GM21447 (cell line): Measurements from ENCODE around the gene RHOT2.

ENCODE experiments used
- ATAC-seq: cut with Tn5 transposase; IDR thresholded peaks from one replicate; pipeline ENCODE4 v1.9.1; 2021; ENCODE audit not compliant: unreplicated experiment

Gene RHOT2

GRCh38 chr16:695355-696089, 27.6 kb downstream of the RHOT2 start:
- ATAC-seq: no peak

- ATAC-seq: no peak
Observed at GRCh38 chr16:698911-699671, 31.2 kb downstream of the RHOT2 start.

DNA sequence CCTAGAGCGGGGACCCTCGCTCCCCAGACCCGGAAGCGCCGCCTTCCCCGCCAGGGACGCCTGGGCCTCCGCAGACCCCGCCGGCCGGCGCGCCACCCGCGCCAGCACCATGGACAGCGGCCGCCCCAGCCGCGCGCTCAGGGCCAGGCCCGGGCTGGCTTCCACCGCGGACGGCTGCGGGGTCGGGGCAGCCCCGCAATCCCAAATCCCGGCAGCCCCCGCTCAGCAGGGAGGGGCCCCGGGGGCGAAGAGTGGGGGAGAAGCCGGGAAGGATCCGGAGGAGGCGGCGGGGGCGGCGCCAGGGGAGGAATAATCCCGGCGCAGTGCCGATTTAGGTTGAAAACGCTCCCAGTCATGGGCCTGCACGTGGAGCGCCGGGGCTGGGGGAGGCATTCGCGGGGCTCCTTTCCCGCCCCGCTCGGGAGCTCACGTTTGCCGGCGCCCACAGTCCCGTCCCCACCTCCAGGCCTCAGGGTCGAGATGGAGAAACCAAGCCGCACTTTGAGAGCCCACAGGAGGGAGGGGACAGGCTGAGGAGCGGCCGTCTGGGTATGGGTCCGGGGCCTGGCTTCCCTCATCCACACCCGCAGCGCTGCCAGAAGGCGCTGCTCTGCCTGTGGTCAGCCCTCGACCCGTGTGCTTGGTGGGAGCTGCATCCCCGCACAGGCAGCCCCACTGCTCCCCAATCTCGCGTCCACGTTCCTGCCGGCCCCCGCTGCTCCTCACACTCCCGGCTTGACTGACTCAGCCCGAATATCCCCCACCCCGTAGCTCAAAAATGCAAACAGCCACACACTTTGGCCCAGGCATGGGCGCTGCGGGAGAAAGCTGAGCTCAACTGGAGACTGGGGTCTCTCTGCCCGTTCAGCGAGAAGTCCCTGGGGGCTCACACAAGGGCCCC, 33.0 kb downstream of the RHOT2 start:
- ATAC-seq: no peak

- ATAC-seq: no peak
Observed at GRCh38 chr16:702341-702740, 34.4 kb downstream of the RHOT2 start.

- ATAC-seq: no peak
Observed at GRCh38 chr16:703406-703805, 35.5 kb downstream of the RHOT2 start.

- no peak for ATAC-seq
Observed at GRCh38 chr16:704047-704446, 36.1 kb downstream of the RHOT2 start.

DNA sequence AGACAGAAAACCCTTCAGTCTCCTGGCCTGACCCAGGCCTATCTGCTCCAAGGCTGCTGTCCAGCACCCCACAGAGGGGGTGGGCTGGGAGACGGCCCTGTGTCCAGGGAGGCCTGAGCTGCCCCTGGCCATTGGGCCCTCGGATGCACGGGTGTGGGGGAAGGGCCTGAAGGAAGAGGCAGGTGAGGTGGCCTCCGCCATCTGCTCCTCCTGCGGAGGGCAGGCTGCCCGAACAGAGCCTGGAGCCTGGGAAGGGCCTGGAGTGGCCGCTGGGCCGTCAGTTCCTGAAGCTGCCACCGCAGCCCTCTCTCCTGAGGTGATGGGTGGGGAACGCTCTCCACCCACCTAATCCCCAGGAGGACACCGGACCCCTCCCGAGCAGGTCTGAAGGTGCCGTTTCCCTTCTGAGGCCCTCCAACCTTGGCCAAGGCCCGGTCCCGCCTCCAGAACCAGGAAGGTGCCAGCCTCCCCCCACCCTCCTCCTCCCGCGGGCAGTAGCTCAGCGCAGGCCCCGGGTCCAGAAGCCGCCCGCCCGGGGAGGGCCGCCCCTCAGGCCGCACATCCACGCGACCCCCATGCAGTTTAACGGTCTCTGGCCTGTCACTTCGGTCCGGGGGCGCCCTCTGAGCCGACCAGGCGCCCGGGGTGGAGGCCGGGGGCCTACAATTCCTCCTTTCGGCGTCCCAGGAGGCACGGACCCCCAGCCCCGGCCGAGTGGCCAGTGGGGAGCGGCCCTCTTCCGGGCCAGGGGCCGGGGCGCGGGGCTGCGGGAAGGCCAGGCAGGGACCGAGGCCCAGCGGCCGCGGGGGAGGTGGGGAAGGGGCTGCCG, 36.8 kb downstream of the RHOT2 start:
- no peak for ATAC-seq

GRCh38 chr16:705431-706188, 37.7 kb downstream of the RHOT2 start, which contains the start of gene FBXL16:
Gene FBXL16 (minus strand): TSS chr16:705801. CDS start chr16:697405, 8,396 bp downstream.
- ATAC-seq: no peak

- ATAC-seq: no peak
Observed at GRCh38 chr16:706189-707061, 38.5 kb downstream of the RHOT2 start.

GRCh38 chr16:707062-707538, 39.2 kb downstream of the RHOT2 start:
- ATAC-seq: no peak

- ATAC-seq: no peak
Observed at GRCh38 chr16:708019-708418, 40.1 kb downstream of the RHOT2 start.

GRCh38 chr16:708959-709358, 41.0 kb downstream of the RHOT2 start:
- no peak for ATAC-seq

- no peak for ATAC-seq
Observed at GRCh38 chr16:709566-710499, 41.9 kb downstream of the RHOT2 start.

DNA sequence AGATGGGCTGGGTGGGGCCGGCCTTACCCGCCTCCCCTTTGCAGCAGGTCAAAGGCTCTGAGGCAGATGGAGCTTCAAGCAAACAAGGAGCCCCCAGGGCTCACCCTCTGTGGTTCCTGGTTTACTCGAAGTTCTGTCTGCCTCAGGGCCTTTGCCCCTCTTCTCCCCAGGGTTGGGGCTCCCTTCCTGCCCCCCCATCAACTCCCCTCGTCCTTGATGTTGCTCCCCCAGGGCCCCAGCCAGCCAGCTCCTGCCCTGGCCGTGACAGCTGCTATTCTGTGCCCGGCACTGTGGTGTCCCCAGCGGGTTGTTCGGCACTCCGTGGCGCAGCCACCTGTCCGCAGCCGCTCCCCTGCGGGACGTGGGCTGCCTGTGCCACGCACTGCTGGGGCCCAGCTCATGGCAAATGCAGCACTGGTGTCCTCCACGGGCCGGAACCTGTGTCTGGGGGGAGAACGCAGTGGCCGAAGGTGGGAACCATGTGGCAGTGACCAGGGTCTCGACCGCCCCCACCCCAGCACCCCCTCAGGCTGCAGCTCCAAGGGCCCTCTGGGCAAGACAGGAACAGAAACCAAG, 42.7 kb downstream of the RHOT2 start:
- no peak for ATAC-seq

GRCh38 chr16:711084-711483, 43.2 kb downstream of the RHOT2 start:
- ATAC-seq: no peak

DNA sequence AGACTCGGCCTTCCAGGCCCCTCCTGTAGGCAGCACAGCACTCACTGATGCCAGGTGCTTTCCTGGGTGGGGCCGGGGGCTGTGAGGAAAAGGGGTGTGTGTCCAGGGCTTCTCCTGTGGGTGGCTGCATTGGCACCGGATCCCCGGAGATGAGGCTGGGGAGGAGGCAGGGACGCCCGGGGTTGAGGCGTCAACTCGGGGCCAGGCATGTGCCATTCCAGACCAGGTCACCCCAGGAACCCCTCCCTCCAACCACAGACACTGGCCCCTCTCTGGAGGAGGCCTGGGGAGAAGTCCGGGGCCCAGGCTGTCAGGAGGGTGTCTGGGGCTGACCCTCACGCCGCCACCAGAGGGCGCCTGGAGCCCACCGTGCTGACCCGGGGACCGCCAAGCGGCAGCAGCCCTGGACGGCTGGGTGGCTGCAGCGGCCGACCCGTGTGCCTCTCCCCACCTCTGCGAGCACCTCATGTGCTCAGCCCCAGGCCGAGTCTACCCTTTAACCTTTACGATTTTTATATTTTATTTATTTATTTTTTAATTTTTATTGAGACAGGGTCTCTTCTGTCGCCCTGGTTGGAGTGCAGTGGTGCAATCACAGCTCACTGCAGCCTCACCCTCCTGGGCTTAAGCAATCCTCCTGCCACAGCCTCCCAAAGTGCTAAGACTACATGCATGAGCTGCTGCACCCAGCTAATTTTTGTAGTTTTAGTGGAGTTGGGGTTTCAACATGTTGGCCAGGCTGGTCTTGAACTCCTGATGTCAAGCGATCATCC, 43.8 kb downstream of the RHOT2 start:
- no peak for ATAC-seq
